ENCODE results near the gene ANKRD62.

- TF ChIP-seq CTCF (IDR thresholded peaks at IDR 0.05): no peak
- TF ChIP-seq POLR2A (IDR thresholded peaks at IDR 0.05): no peak
These were observed 46.8 kb upstream of the ANKRD62 start for GRCh38 chr18:12046751-12047335.

All from heart left ventricle (tissue), 13 donors.